HEK293 (cell line): ENCODE measurements around the gene HSD17B12.
A peak's percentile ranks its signal among the peaks of the same experiment; 100 is the strongest.

Source experiments
- CTCF ChIA-PET: fragments of 350-600 bp; formaldehyde crosslinking; extraction: SDS; loops from one replicate; lab custom pipeline; 2021; ENCODE audit warnings: antibody characterized with exemption; lab: Yijun Ruan, JAX
- POLR2A ChIA-PET: fragments of 300-600 bp; formaldehyde crosslinking; extraction: SDS; loops from one replicate; lab custom pipeline; 2020; ENCODE audit warnings: antibody characterized with exemption, inconsistent platforms; lab: Yijun Ruan, JAX
- H3K27ac ChIP-seq: fragments of 200-500 bp; sonication (Bioruptor generic); 2 replicates; pipeline ENCODE4 v1.5.1; 2014; ENCODE audit warnings: low read depth, low read length, control low read depth, inconsistent platforms; ENCODE audit errors: extremely low read depth
- H3K36me3 ChIP-seq, 2 experiments: fragments of 200-500 bp in 1 of 2; sonication (Bioruptor generic) in 1 of 2; 1 replicate in 1 of 2; 2 replicates in 1 of 2; pipeline ENCODE4 v1.5.1; 2014 to 2017; ENCODE audit warnings: inconsistent platforms in 2 of 2, low read length in 2 of 2; ENCODE audit not compliant: control insufficient read depth in 2 of 2, insufficient read depth in 1 of 2
- H3K4me1 ChIP-seq: fragments of 200-500 bp; sonication (Bioruptor generic); 2 replicates; pipeline ENCODE4 v1.5.1; 2014; ENCODE audit warnings: mild to moderate bottlenecking, low read length, inconsistent platforms; ENCODE audit not compliant: control insufficient read depth, insufficient read depth
- H3K4me3 ChIP-seq: 2 replicates; pipeline ENCODE4 v1.5.1; 2011; ENCODE audit warnings: low read depth, mild to moderate bottlenecking, control low read depth, low read length, moderate library complexity
- H3K9me3 ChIP-seq: fragments of 200-500 bp; sonication (Bioruptor generic); 2 replicates; pipeline ENCODE4 v1.5.1; 2014; ENCODE audit warnings: low read depth, low read length, inconsistent platforms; ENCODE audit not compliant: control insufficient read depth, insufficient read depth
- GFI1B ChIP-seq: fragments of 450-650 bp; formaldehyde crosslinking; IDR thresholded peaks from 2 replicates; pipeline ENCODE4 v1.5.1; 2016; ENCODE audit warnings: missing biosample characterization, missing genetic modification characterization
- HOXD13 ChIP-seq: sonication (generic); formaldehyde crosslinking; IDR thresholded peaks from 2 replicates; pipeline ENCODE4 v1.8.0; 2022; ENCODE audit warnings: missing genetic modification reagents, borderline replicate concordance
- OVOL3 ChIP-seq: fragments of 450-650 bp; formaldehyde crosslinking; IDR thresholded peaks from 2 replicates; pipeline ENCODE4 v1.5.1; 2016; ENCODE audit warnings: missing biosample characterization, missing genetic modification characterization
- PRDM1 ChIP-seq: fragments of 450-650 bp; formaldehyde crosslinking; IDR thresholded peaks from 2 replicates; pipeline ENCODE4; 2016; ENCODE audit warnings: missing biosample characterization, missing genetic modification characterization
- SP3 ChIP-seq: fragments of 450-650 bp; formaldehyde crosslinking; IDR thresholded peaks from 2 replicates; pipeline ENCODE4 v1.5.1; 2016; ENCODE audit warnings: missing biosample characterization, missing genetic modification characterization
- TRIM28 ChIP-seq: IDR thresholded peaks from 2 replicates; pipeline ENCODE4 v1.6.1; 2011; ENCODE audit warnings: low read length, control low read depth, borderline replicate concordance
- YY1 ChIP-seq: fragments of 450-650 bp; formaldehyde crosslinking; IDR thresholded peaks from 2 replicates; pipeline ENCODE4 v1.5.1; 2018; ENCODE audit warnings: missing biosample characterization, missing genetic modification characterization
- ZBTB17 ChIP-seq: fragments of 450-650 bp; formaldehyde crosslinking; IDR thresholded peaks from 2 replicates; pipeline ENCODE4 v1.5.1; 2016; ENCODE audit warnings: missing biosample characterization, missing genetic modification characterization
- ZBTB26 ChIP-seq: fragments of 450-650 bp; formaldehyde crosslinking; optimal IDR thresholded peaks from 2 replicates; pipeline ENCODE3; 2016; ENCODE audit warnings: missing biosample characterization, mild to moderate bottlenecking, missing genetic modification characterization
- ZNF140 ChIP-seq: fragments of 450-650 bp; formaldehyde crosslinking; IDR thresholded peaks from 2 replicates; pipeline ENCODE4 v1.5.1; 2016; ENCODE audit warnings: missing biosample characterization, missing genetic modification characterization
- ZNF202 ChIP-seq: fragments of 450-650 bp; formaldehyde crosslinking; IDR thresholded peaks from 2 replicates; pipeline ENCODE4 v1.5.1; 2016; ENCODE audit warnings: missing biosample characterization, missing genetic modification characterization, borderline replicate concordance
- ZNF280C ChIP-seq: fragments of 450-650 bp; formaldehyde crosslinking; IDR thresholded peaks from 2 replicates; pipeline ENCODE4 v1.5.1; 2016; ENCODE audit warnings: missing biosample characterization, missing genetic modification characterization
- ZNF501 ChIP-seq: fragments of 450-650 bp; formaldehyde crosslinking; IDR thresholded peaks from 2 replicates; pipeline ENCODE4 v1.5.1; 2016; ENCODE audit warnings: missing biosample characterization, missing genetic modification characterization
- ZNF549 ChIP-seq: fragments of 450-650 bp; IDR thresholded peaks from 2 replicates; pipeline ENCODE4 v1.5.1; 2018; ENCODE audit warnings: missing biosample characterization, missing genetic modification characterization, mild to moderate bottlenecking, inconsistent platforms, moderate library complexity
- ZNF571 ChIP-seq: fragments of 450-650 bp; formaldehyde crosslinking; IDR thresholded peaks from 2 replicates; pipeline ENCODE4 v1.5.0; 2017; ENCODE audit warnings: missing biosample characterization, missing genetic modification characterization
- ZNF610 ChIP-seq: fragments of 450-650 bp; formaldehyde crosslinking; IDR thresholded peaks from 2 replicates; pipeline ENCODE4 v1.5.1; 2016; ENCODE audit warnings: missing biosample characterization, missing genetic modification characterization, borderline replicate concordance
- ZNF639 ChIP-seq: fragments of 450-650 bp; formaldehyde crosslinking; IDR thresholded peaks from 2 replicates; pipeline ENCODE4 v1.5.1; 2016; ENCODE audit warnings: missing biosample characterization, missing genetic modification characterization
- ZNF792 ChIP-seq: fragments of 450-650 bp; formaldehyde crosslinking; IDR thresholded peaks from 2 replicates; pipeline ENCODE4 v1.5.1; 2016; ENCODE audit warnings: missing biosample characterization, missing genetic modification characterization
- ZNF843 ChIP-seq: fragments of 450-650 bp; formaldehyde crosslinking; IDR thresholded peaks from 2 replicates; pipeline ENCODE4 v1.5.1; 2016; ENCODE audit warnings: missing biosample characterization, missing genetic modification characterization
- ZSCAN16 ChIP-seq: fragments of 450-650 bp; formaldehyde crosslinking; IDR thresholded peaks from 2 replicates; pipeline ENCODE4 v1.5.1; 2016; ENCODE audit warnings: missing biosample characterization, missing genetic modification characterization
- TF ChIP-seq, protein P1 (sequence below): fragments of 450-650 bp; formaldehyde crosslinking; conservative IDR thresholded peaks from 2 replicates; pipeline ENCODE4 v1.5.1; 2016; ENCODE audit warnings: low read depth, missing biosample characterization, missing genetic modification characterization
- TF ChIP-seq, protein P2 (sequence below): fragments of 450-650 bp; formaldehyde crosslinking; IDR thresholded peaks from 2 replicates; pipeline ENCODE4 v1.5.1; 2016; ENCODE audit warnings: missing biosample characterization, missing genetic modification characterization

HSD17B12 gene

DNA sequence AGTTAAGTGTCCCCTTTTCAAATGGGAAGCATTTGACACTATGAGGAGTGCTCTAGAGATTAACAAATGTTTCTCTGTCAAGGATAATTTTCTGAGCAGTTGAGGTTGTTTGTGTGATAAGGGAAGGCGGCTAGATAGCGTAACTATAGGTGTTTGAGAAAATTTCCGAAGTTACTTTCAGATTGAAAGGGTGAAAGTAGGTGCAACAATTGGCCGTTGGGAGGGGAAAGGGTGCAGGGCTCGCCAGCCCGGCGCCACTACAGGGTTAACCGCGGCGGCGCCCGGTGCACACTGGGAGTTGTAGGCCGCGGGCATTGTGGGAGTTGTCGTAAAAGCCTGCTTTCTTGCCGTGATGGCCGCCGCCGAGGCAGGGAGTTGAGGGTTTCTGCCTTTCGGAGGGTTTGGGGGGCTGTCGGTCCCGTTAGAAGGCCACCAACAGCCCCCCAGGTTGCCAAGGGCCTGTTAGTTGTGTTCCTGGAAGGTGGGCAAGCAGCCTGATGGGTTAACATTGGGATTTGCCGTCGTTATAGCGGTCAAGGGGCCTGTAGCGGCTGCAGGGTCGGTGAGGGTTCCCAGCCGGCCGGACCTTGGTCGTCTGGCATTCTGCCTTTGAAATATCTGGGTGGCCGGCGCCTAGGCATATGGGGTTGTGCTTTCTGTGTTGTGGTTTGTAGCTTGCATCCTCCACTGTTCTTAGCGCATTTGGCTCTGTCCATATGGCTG lies 36.5 kb upstream of the HSD17B12 start:
- ChIA-PET POLR2A (interaction anchor here (1.6 kb wide), 1 partner anchor 37 kb away, joined by 3 read pairs; the partner anchor contains the start of gene HSD17B12), CTCF (interaction anchor here (0.8 kb wide), 1 partner anchor 71 kb away, joined by 3 read pairs; no protein-coding TSS in a partner anchor)
- Histone ChIP-seq H3K27ac (peak overlapping the region; percentile 11; the same call in 1 of the 2 replicates), H3K4me3 (peak overlapping the region; percentile 95), H3K4me1 (no peaks in the 10 kb centered on the region), H3K36me3 (no peaks in the 10 kb centered on the region), H3K9me3 (no peaks in the 10 kb centered on the region)
- TF ChIP-seq ZNF639 (tag by site-specific recombination) (peak; percentile 53), PRDM1 (tag by site-specific recombination) (peak; percentile 98), HOXD13 (CRISPR knock-in tag) (peak; percentile 74; the same call in 1 of the 2 replicates), ZBTB17 (tag by site-specific recombination) (peak; percentile 71), YY1 (tag by site-specific recombination) (peak; percentile 91), ZBTB26 (tag by site-specific recombination) (peak; percentile 17), ZNF202 (tag by site-specific recombination) (no peak), ZSCAN16 (no peak), ZNF549 (tag by site-specific recombination) (no peak), ZNF792 (tag by site-specific recombination) (no peak), ZNF140 (tag by site-specific recombination) (no peak), ZNF571 (tag by site-specific recombination) (no peak), TRIM28 (0 out of 2 replicates have a peak, but pooled peaks have one; percentile 31), GFI1B (no peak), SP3 (tag by site-specific recombination) (peak; percentile 56), OVOL3 (tag by site-specific recombination) (no peak), ZNF610 (tag by site-specific recombination) (no peak), ZNF501 (peak; percentile 70), ZNF280C (no peak), ZNF843 (tag by site-specific recombination) (0 out of 2 replicates have a peak, but pooled peaks have one; percentile 11)
- TF ChIP-seq, protein P1, sequence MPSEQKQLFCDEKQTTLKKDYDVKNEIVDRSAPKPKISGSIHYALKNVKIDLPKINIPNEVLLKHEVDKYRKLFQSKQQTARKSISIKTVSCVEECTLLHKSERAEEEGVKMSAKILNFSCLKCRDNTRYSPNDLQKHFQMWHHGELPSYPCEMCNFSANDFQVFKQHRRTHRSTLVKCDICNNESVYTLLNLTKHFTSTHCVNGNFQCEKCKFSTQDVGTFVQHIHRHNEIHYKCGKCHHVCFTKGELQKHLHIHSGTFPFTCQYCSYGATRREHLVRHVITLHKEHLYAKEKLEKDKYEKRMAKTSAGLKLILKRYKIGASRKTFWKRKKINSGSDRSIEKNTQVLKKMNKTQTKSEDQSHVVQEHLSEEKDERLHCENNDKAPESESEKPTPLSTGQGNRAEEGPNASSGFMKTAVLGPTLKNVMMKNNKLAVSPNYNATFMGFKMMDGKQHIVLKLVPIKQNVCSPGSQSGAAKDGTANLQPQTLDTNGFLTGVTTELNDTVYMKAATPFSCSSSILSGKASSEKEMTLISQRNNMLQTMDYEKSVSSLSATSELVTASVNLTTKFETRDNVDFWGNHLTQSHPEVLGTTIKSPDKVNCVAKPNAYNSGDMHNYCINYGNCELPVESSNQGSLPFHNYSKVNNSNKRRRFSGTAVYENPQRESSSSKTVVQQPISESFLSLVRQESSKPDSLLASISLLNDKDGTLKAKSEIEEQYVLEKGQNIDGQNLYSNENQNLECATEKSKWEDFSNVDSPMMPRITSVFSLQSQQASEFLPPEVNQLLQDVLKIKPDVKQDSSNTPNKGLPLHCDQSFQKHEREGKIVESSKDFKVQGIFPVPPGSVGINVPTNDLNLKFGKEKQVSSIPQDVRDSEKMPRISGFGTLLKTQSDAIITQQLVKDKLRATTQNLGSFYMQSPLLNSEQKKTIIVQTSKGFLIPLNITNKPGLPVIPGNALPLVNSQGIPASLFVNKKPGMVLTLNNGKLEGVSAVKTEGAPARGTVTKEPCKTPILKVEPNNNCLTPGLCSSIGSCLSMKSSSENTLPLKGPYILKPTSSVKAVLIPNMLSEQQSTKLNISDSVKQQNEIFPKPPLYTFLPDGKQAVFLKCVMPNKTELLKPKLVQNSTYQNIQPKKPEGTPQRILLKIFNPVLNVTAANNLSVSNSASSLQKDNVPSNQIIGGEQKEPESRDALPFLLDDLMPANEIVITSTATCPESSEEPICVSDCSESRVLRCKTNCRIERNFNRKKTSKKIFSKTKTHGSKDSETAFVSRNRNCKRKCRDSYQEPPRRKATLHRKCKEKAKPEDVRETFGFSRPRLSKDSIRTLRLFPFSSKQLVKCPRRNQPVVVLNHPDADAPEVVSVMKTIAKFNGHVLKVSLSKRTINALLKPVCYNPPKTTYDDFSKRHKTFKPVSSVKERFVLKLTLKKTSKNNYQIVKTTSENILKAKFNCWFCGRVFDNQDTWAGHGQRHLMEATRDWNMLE (tag by site-specific recombination): peak; percentile 65; the same call in 1 of the 2 replicates
- TF ChIP-seq, protein P2, sequence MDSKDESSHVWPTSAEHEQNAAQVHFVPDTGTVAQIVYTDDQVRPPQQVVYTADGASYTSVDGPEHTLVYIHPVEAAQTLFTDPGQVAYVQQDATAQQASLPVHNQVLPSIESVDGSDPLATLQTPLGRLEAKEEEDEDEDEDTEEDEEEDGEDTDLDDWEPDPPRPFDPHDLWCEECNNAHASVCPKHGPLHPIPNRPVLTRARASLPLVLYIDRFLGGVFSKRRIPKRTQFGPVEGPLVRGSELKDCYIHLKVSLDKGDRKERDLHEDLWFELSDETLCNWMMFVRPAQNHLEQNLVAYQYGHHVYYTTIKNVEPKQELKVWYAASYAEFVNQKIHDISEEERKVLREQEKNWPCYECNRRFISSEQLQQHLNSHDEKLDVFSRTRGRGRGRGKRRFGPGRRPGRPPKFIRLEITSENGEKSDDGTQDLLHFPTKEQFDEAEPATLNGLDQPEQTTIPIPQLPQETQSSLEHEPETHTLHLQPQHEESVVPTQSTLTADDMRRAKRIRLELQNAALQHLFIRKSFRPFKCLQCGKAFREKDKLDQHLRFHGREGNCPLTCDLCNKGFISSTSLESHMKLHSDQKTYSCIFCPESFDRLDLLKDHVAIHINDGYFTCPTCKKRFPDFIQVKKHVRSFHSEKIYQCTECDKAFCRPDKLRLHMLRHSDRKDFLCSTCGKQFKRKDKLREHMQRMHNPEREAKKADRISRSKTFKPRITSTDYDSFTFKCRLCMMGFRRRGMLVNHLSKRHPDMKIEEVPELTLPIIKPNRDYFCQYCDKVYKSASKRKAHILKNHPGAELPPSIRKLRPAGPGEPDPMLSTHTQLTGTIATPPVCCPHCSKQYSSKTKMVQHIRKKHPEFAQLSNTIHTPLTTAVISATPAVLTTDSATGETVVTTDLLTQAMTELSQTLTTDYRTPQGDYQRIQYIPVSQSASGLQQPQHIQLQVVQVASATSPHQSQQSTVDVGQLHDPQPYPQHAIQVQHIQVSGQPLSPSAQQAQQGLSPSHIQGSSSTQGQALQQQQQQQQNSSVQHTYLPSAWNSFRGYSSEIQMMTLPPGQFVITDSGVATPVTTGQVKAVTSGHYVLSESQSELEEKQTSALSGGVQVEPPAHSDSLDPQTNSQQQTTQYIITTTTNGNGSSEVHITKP: peak; percentile 44; the same call in 1 of the 2 replicates
